ENCODE measurements around the gene ABLIM3. TPM values are rescaled to one million over a fixed set of nuclear protein-coding genes. Genes with fewer than 3 reads are reported as not detected.

ABLIM3 gene
- polyA plus RNA-seq, 1 donor (not counting 4 experiments of a cell fraction or from before 2014, with no cell fraction given), result 7.9 TPM

GRCh38 chr5:149205625-149206523, 64.6 kb downstream of the ABLIM3 start:
- Histone ChIP-seq H3K79me2 (ENCODE audit: control insufficient read depth, insufficient read depth, low read length) (no peaks in the 10 kb centered on the region), H3K27me3 (ENCODE audit: control insufficient read depth, extremely low read depth, insufficient read depth, low read length) (no peaks in the 10 kb centered on the region), H4K20me1 (ENCODE audit: control insufficient read depth, extremely low read depth, insufficient read depth, low read length) (no peaks in the 10 kb centered on the region), H2AFZ (ENCODE audit: control insufficient read depth, low read length) (no peak overlapping the region), H3K36me3 (ENCODE audit: control insufficient read depth in 2 of 2, extremely low read depth in 1 of 2, insufficient read depth in 2 of 2, low read length in 2 of 2) (no peaks in the 10 kb centered on the region), H3K9ac (ENCODE audit: control insufficient read depth, extremely low read depth, insufficient read depth, low read length) (no peak overlapping the region), H3K4me2 (ENCODE audit: control insufficient read depth, extremely low read depth, insufficient read depth, low read depth, low read length) (peak overlapping the region; percentile 45), H3K9me1 (ENCODE audit: control insufficient read depth, extremely low read depth, insufficient read depth, low read length) (no peaks in the 10 kb centered on the region), H3K27ac (ENCODE audit: control insufficient read depth, insufficient read depth, low read length) (no peak overlapping the region), H3K4me3 (ENCODE audit: control insufficient read depth in 2 of 3, extremely low read depth in 1 of 3, insufficient read depth in 2 of 3, low read depth in 1 of 3, low read length in 3 of 3) (no peak overlapping the region), H3K4me1 (ENCODE audit: control insufficient read depth, extremely low read depth, insufficient read depth, low read length) (peaks cover 24% of the 10 kb centered on the region), H3K9me3 (ENCODE audit: control insufficient read depth, low read depth, low read length) (no peaks in the 10 kb centered on the region)
- dilution Hi-C loops (cut with MboI; ENCODE audit: extremely low pct_ligation_motif_present, low sequenced_read_pairs), result no loop called here
- DNase-seq (ENCODE audit: low read depth, low spot score) (no peak), FAIRE-seq (peak; percentile 34)
- TF ChIP-seq CTCF (optimal IDR thresholded peaks at IDR 0.05 in 1 of 3, IDR thresholded peaks at IDR 0.05 in 1 of 3, conservative IDR thresholded peaks at IDR 0.05 in 1 of 3; ENCODE audit: extremely low read depth in 1 of 3, insufficient read depth in 2 of 3, low read length in 3 of 3) (no peak), EZH2 (IDR thresholded peaks at IDR 0.05; ENCODE audit: low read length) (no peak)

GRCh38 chr5:149206524-149207141, 65.3 kb downstream of the ABLIM3 start:
- peaks cover 24% of the 10 kb centered on the region for H3K4me1 ChIP-seq (ENCODE audit: control insufficient read depth, extremely low read depth, insufficient read depth, low read length)
- TF ChIP-seq CTCF (optimal IDR thresholded peaks at IDR 0.05 in 1 of 3, IDR thresholded peaks at IDR 0.05 in 1 of 3, conservative IDR thresholded peaks at IDR 0.05 in 1 of 3; ENCODE audit: extremely low read depth in 1 of 3, insufficient read depth in 2 of 3, low read length in 3 of 3), result no peak
- TF ChIP-seq EZH2 (IDR thresholded peaks at IDR 0.05; ENCODE audit: low read length), result no peak
- no peaks in the 10 kb centered on the region for H3K27me3 ChIP-seq (ENCODE audit: control insufficient read depth, extremely low read depth, insufficient read depth, low read length)
- no peaks in the 10 kb centered on the region for H3K9me3 ChIP-seq (ENCODE audit: control insufficient read depth, low read depth, low read length)
- FAIRE-seq (peak; percentile 61), DNase-seq (ENCODE audit: low read depth, low spot score) (peak; percentile 50)
- no peaks in the 10 kb centered on the region for H4K20me1 ChIP-seq (ENCODE audit: control insufficient read depth, extremely low read depth, insufficient read depth, low read length)
- no peak overlapping the region for H3K9ac ChIP-seq (ENCODE audit: control insufficient read depth, extremely low read depth, insufficient read depth, low read length)
- H3K27ac ChIP-seq (ENCODE audit: control insufficient read depth, insufficient read depth, low read length), result no peak overlapping the region
- peak overlapping the region; percentile 45 for H3K4me2 ChIP-seq (ENCODE audit: control insufficient read depth, extremely low read depth, insufficient read depth, low read depth, low read length)
- H3K36me3 ChIP-seq (ENCODE audit: control insufficient read depth in 2 of 2, extremely low read depth in 1 of 2, insufficient read depth in 2 of 2, low read length in 2 of 2), result no peaks in the 10 kb centered on the region
- H2AFZ ChIP-seq (ENCODE audit: control insufficient read depth, low read length), result no peak overlapping the region
- dilution Hi-C loops (cut with MboI; ENCODE audit: extremely low pct_ligation_motif_present, low sequenced_read_pairs), result no loop called here
- no peak overlapping the region for H3K4me3 ChIP-seq (ENCODE audit: control insufficient read depth in 2 of 3, extremely low read depth in 1 of 3, insufficient read depth in 2 of 3, low read depth in 1 of 3, low read length in 3 of 3)
- H3K9me1 ChIP-seq (ENCODE audit: control insufficient read depth, extremely low read depth, insufficient read depth, low read length), result no peaks in the 10 kb centered on the region
- no peaks in the 10 kb centered on the region for H3K79me2 ChIP-seq (ENCODE audit: control insufficient read depth, insufficient read depth, low read length)
